Mesenchymal stem cell (in vitro differentiated cells and primary cell): ENCODE measurements around the gene NPHP4.

ENCODE experiments used
- DNase-seq: peaks from one replicate; pipeline ENCODE4 v3.0.0-alpha.2; 2013
- H2AFZ ChIP-seq: one replicate; pipeline ENCODE4 v1.6.1; 2013; ENCODE audit warnings: low read depth, mild to moderate bottlenecking, control low read depth, inconsistent platforms, low read length, moderate library complexity
- H2AK5ac ChIP-seq: 2 replicates; pipeline ENCODE4 v1.6.1; 2013; ENCODE audit warnings: low read length, moderate library complexity, mild to moderate bottlenecking, inconsistent platforms; ENCODE audit not compliant: severe bottlenecking
- H2BK120ac ChIP-seq: one replicate; pipeline ENCODE4 v1.6.1; 2013; ENCODE audit warnings: low read depth, mild to moderate bottlenecking, inconsistent platforms, low read length, moderate library complexity
- H2BK12ac ChIP-seq, 2 experiments: one replicate each; pipeline ENCODE4 v1.6.1; 2013; ENCODE audit warnings: inconsistent platforms in 2 of 2, low read length in 2 of 2, mild to moderate bottlenecking in 2 of 2, moderate library complexity in 2 of 2, control low read depth in 1 of 2
- H2BK15ac ChIP-seq: one replicate; pipeline ENCODE4 v1.6.1; 2013; ENCODE audit warnings: mild to moderate bottlenecking, low read depth, inconsistent platforms; ENCODE audit not compliant: poor library complexity, severe bottlenecking
- H2BK5ac ChIP-seq: 2 replicates; pipeline ENCODE4 v1.6.1; 2013; ENCODE audit warnings: low read depth, mild to moderate bottlenecking, low read length, control low read depth, inconsistent platforms; ENCODE audit not compliant: poor library complexity, severe bottlenecking
- H3K14ac ChIP-seq, 2 experiments: one replicate each; pipeline ENCODE4 v1.6.1; 2013; ENCODE audit warnings: inconsistent platforms in 2 of 2, low read length in 2 of 2, control low read depth in 1 of 2, mild to moderate bottlenecking in 1 of 2, moderate library complexity in 1 of 2
- H3K18ac ChIP-seq, 2 experiments: one replicate each; pipeline ENCODE4 v1.6.1; 2013; ENCODE audit warnings: inconsistent platforms in 2 of 2, low read length in 2 of 2, control low read depth in 1 of 2, low read depth in 1 of 2, mild to moderate bottlenecking in 1 of 2
- H3K23ac ChIP-seq, 2 experiments: one replicate each; pipeline ENCODE4 v1.6.1; 2013; ENCODE audit warnings: inconsistent platforms in 2 of 2, low read length in 2 of 2, mild to moderate bottlenecking in 2 of 2, moderate library complexity in 2 of 2, control low read depth in 1 of 2
- H3K27ac ChIP-seq: 2 replicates; pipeline ENCODE4 v1.5.1; 2013; ENCODE audit warnings: mild to moderate bottlenecking, moderate library complexity, low read length, control low read depth, inconsistent platforms; ENCODE audit not compliant: poor library complexity, severe bottlenecking
- H3K27me3 ChIP-seq, 2 experiments: 2 replicates each; pipeline versions ENCODE4 v1.6.1 to v1.7.0; 2013; ENCODE audit warnings: low read length in 2 of 2, mild to moderate bottlenecking in 2 of 2, moderate library complexity in 2 of 2, control low read depth in 1 of 2, inconsistent platforms in 1 of 2; ENCODE audit not compliant: control insufficient read depth in 1 of 2, insufficient read depth in 1 of 2
- H3K36me3 ChIP-seq, 2 experiments: 2 replicates each; pipeline versions ENCODE4 v1.6.1 to v1.7.0; 2013; ENCODE audit warnings: low read length in 2 of 2, control low read depth in 1 of 2, inconsistent platforms in 1 of 2, low read depth in 1 of 2, mild to moderate bottlenecking in 1 of 2; ENCODE audit not compliant: insufficient read depth in 2 of 2, control insufficient read depth in 1 of 2
- H3K4ac ChIP-seq, 2 experiments: one replicate each; pipeline ENCODE4 v1.6.1; 2013; ENCODE audit warnings: inconsistent platforms in 2 of 2, low read length in 2 of 2, mild to moderate bottlenecking in 2 of 2, moderate library complexity in 2 of 2, control low read depth in 1 of 2, low read depth in 1 of 2
- H3K4me1 ChIP-seq: 2 replicates; pipeline ENCODE4 v1.6.1; 2013; ENCODE audit warnings: low read depth, low read length, control low read depth; ENCODE audit not compliant: control insufficient read depth, insufficient read depth
- H3K4me2 ChIP-seq: 2 replicates; pipeline ENCODE4 v1.6.1; 2013; ENCODE audit warnings: low read length, mild to moderate bottlenecking, inconsistent platforms; ENCODE audit not compliant: poor library complexity, severe bottlenecking
- H3K4me3 ChIP-seq, 2 experiments: 2 replicates each; pipeline versions ENCODE4 v1.5.1 to v1.7.0; 2013; ENCODE audit warnings: low read length in 2 of 2, mild to moderate bottlenecking in 2 of 2, control low read depth in 1 of 2, low read depth in 1 of 2; ENCODE audit not compliant: insufficient read depth in 1 of 2
- H3K79me1 ChIP-seq: replicated peaks from 2 replicates; pipeline ENCODE4 v1.6.1; 2013; ENCODE audit warnings: mild to moderate bottlenecking, control low read depth, low read length, inconsistent platforms; ENCODE audit not compliant: poor library complexity, severe bottlenecking
- H3K9ac ChIP-seq: 2 replicates; pipeline ENCODE4 v1.7.0; 2013; ENCODE audit warnings: mild to moderate bottlenecking, low read length, moderate library complexity
- H3K9me3 ChIP-seq: 2 replicates; pipeline ENCODE4 v1.7.0; 2013; ENCODE audit warnings: mild to moderate bottlenecking, low read length; ENCODE audit not compliant: control insufficient read depth
- H4K8ac ChIP-seq: one replicate; pipeline ENCODE4 v1.6.1; 2013; ENCODE audit warnings: inconsistent platforms, mild to moderate bottlenecking, low read length, moderate library complexity
- H4K91ac ChIP-seq: one replicate; pipeline ENCODE4 v1.6.1; 2013; ENCODE audit warnings: mild to moderate bottlenecking, low read length, inconsistent platforms
- WGBS: methylation state at CpG from one replicate; pipeline ENCODE4 v1.1.7; 2013; ENCODE audit warnings: mixed read lengths; 5-methylcytosine and 5-hydroxymethylcytosine counted together

The NPHP4 gene

DNA sequence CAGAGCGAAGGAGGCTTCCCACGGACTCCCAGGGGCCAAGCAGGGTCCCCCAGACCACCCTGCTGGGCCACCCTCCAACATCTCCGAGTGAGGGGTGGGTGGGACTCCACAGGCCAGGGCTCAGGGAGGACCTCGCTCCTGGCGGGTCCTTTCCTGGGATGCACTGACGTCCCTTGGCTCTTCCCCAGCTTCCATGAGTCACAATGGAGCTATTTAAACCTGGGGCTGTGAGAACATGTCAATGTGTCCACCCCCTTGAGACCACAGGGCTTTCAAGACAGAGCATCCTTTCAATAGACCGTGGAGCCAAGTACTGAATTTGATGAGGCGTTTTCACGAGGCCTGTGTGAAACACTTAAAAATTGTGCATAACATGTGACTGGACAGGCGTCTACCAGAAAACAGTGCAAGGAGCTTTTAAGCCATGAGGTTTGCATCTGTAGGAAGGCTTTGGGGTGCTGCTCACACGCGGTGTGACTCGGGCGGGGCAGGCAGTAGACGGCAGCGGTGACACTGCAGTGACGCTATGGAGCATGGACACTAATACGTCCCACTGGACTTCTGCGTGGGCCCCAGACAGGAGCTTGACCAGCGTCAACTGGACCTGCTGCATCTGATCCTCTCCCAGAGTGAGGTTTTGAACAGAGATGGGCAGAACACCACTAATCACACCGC, 24.1 kb upstream of the NPHP4 start:
- no peak overlapping the region for H2BK15ac ChIP-seq
- H3K4me1 ChIP-seq, result no peaks in the 10 kb centered on the region
- WGBS, result 87% methylated on average over 21 of the region's 21 CpGs
- DNase-seq, result no peak
- H3K36me3 ChIP-seq, result no peaks in the 10 kb centered on the region
- no peak overlapping the region for H3K14ac ChIP-seq
- no peak overlapping the region for H3K4ac ChIP-seq
- H3K9ac ChIP-seq, result no peak overlapping the region
- no peak overlapping the region for H3K4me3 ChIP-seq
- H3K4me2 ChIP-seq, result no peak overlapping the region
- no peaks in the 10 kb centered on the region for H3K9me3 ChIP-seq
- no peaks in the 10 kb centered on the region for H3K27me3 ChIP-seq
- H3K18ac ChIP-seq, result no peak overlapping the region
- H4K8ac ChIP-seq, result peak overlapping the region; percentile 6
- H2AFZ ChIP-seq, result no peak overlapping the region
- no peak overlapping the region for H2BK5ac ChIP-seq
- no peak overlapping the region for H2BK12ac ChIP-seq
- H3K79me1 ChIP-seq, result no peaks in the 10 kb centered on the region
- H3K27ac ChIP-seq, result no peak overlapping the region
- H3K23ac ChIP-seq, result no peak overlapping the region
- H4K91ac ChIP-seq, result no peak overlapping the region
- no peak overlapping the region for H2BK120ac ChIP-seq
- no peak overlapping the region for H2AK5ac ChIP-seq

DNA sequence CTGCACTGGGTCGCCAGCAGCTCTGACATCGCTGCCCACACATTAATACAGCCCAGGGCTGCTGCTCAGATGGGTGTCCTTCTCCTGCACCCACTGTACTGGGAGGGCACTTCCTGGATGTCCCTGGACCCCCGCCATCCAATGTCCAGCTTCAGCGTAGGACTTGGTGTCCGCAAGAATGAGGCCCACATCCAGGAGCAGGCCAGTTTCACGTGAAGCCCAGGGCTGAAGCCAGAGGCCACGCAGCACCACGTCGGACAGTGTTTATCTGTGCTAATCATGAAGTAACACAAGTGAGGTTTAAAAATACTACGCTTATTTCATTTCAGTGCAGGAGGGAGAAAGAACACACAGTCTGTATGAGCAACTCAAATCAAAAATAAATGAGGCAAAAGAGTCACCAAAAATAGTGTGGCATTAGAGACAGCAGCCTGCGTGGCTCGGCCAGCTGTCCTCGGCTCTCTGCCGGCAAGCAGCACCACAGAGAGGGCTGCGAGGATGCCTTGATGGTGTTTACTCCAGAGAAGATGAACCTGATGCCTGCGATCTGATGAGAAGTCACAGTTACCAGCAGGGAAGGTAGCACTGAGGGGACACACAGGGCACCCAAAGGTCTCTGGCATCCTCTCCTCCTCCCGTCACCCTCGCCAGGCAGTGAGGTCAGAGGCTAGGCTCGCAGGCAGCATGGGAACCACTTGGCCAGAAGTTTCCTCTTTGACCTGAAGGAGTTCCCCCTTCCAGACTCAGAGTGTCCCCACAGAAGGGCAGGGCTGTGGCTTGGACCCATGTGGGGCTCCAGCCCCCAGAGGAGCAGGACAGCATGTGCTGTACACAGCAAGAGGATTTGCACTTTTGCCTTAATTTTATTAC, 22.1 kb upstream of the NPHP4 start:
- H2AFZ ChIP-seq, result no peak overlapping the region
- no peak for DNase-seq
- H2AK5ac ChIP-seq, result no peak overlapping the region
- H3K18ac ChIP-seq, result no peak overlapping the region
- WGBS, result 88% methylated on average over 19 of the region's 19 CpGs
- H4K91ac ChIP-seq, result no peak overlapping the region
- H3K9ac ChIP-seq, result no peak overlapping the region
- no peak overlapping the region for H2BK120ac ChIP-seq
- peak overlapping the region in 1 of 2 experiments; percentile 16 for H3K4me3 ChIP-seq
- H2BK5ac ChIP-seq, result no peak overlapping the region
- no peaks in the 10 kb centered on the region for H3K4me1 ChIP-seq
- no peak overlapping the region for H3K23ac ChIP-seq
- H3K27ac ChIP-seq, result no peak overlapping the region
- no peak overlapping the region for H3K4ac ChIP-seq
- no peak overlapping the region for H3K14ac ChIP-seq
- no peaks in the 10 kb centered on the region for H3K9me3 ChIP-seq
- H3K36me3 ChIP-seq, result no peaks in the 10 kb centered on the region
- H4K8ac ChIP-seq, result no peak overlapping the region
- no peak overlapping the region for H3K4me2 ChIP-seq
- H3K27me3 ChIP-seq, result no peaks in the 10 kb centered on the region
- no peak overlapping the region for H2BK12ac ChIP-seq
- H3K79me1 ChIP-seq, result no peaks in the 10 kb centered on the region
- no peak overlapping the region for H2BK15ac ChIP-seq

DNA sequence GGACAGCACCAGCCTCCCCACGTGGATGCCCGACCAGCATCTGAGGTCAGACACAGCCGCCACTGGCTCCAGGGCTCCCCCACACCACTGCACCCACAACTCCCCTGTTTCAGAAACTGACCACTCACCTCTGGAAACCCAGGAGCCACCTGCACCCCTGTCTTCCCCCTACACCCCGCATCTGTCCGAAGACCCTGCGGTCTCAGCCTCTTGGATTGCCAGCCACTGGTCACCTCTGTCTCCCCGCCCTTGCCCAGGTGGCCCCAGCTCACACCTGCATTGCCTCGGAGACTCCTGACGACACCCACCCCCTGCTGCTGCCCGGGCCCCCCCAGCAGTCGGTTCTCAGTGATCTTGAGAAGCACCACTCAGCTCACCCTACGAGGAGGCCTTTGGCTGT, 21.3 kb upstream of the NPHP4 start:
- Histone ChIP-seq H3K18ac (no peak overlapping the region), H4K91ac (no peak overlapping the region), H3K9ac (no peak overlapping the region), H2BK15ac (no peak overlapping the region), H3K23ac (no peak overlapping the region), H2BK5ac (no peak overlapping the region), H2BK120ac (no peak overlapping the region), H3K27ac (no peak overlapping the region), H3K4me2 (no peak overlapping the region), H2BK12ac (no peak overlapping the region), H3K9me3 (no peaks in the 10 kb centered on the region), H4K8ac (no peak overlapping the region), H3K27me3 (no peaks in the 10 kb centered on the region), H3K4me3 (no peak overlapping the region), H3K4me1 (no peaks in the 10 kb centered on the region), H3K79me1 (no peaks in the 10 kb centered on the region), H3K36me3 (no peaks in the 10 kb centered on the region), H3K4ac (no peak overlapping the region), H2AK5ac (no peak overlapping the region), H2AFZ (no peak overlapping the region), H3K14ac (no peak overlapping the region)
- DNase-seq, result no peak
- WGBS, result 76% methylated on average over 12 of the region's 12 CpGs

DNA sequence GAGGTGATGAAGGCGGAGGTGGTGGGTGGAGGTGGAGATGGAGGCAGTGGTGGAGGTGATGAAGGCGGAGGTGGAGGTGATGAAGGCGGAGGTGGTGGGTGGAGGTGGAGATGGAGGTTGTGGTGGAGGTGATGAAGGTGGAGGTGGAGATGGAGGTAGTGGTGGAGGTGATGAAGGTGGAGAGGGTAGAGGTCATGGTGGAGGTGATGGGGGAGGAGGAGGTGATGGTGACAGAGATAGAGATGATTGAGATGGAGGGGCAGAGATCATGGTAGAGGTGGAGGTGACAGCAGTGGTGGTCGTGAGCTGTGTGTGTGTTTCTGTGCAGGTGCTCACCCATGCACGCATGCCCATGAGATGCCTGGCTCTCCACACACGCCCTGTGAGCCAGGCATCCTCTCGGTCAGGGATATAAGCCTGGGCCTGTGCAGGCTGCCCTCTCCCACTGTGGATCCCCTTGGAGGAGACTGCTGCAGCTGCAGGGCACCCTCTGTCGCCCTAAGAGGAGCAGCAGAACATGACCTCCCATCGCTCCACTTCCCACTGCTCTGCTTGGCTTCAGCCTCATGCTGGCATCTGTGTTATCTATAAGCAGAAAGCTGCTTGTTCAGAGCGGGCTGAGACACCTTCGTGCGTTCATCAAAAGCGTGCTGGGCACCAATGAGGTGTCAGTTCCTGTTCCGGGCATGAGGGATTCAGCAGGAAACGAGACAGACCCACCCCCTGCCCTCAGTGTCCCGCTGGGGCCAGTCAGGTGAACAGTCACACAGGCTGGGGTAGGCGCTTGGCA, 20.5 kb upstream of the NPHP4 start:
- WGBS, result 89% methylated on average over 17 of the region's 17 CpGs
- no peak overlapping the region for H2BK12ac ChIP-seq
- DNase-seq, result no peak
- no peak overlapping the region for H3K27ac ChIP-seq
- H4K8ac ChIP-seq, result no peak overlapping the region
- no peak overlapping the region for H3K4ac ChIP-seq
- no peak overlapping the region for H3K9ac ChIP-seq
- no peak overlapping the region for H2AK5ac ChIP-seq
- H3K14ac ChIP-seq, result no peak overlapping the region
- no peak overlapping the region for H3K4me3 ChIP-seq
- H3K23ac ChIP-seq, result no peak overlapping the region
- H4K91ac ChIP-seq, result no peak overlapping the region
- H3K9me3 ChIP-seq, result no peaks in the 10 kb centered on the region
- no peaks in the 10 kb centered on the region for H3K36me3 ChIP-seq
- no peaks in the 10 kb centered on the region for H3K79me1 ChIP-seq
- H2BK120ac ChIP-seq, result no peak overlapping the region
- no peak overlapping the region for H2BK15ac ChIP-seq
- H3K27me3 ChIP-seq, result no peaks in the 10 kb centered on the region
- no peak overlapping the region for H2BK5ac ChIP-seq
- no peaks in the 10 kb centered on the region for H3K4me1 ChIP-seq
- no peak overlapping the region for H2AFZ ChIP-seq
- H3K18ac ChIP-seq, result no peak overlapping the region
- H3K4me2 ChIP-seq, result no peak overlapping the region
